Subcutaneous abdominal adipose tissue (tissue), 5 donors: ENCODE measurements around the gene KCNRG.

Experiments
- H3K27ac ChIP-seq: one replicate; pipeline ENCODE4 v1.7.0; 2013; ENCODE audit warnings: low read depth, mild to moderate bottlenecking, inconsistent platforms, low read length, moderate library complexity
- H3K27me3 ChIP-seq, 5 donors: one replicate each; pipeline ENCODE4 v1.7.0; 2013; ENCODE audit warnings: low read length in 5 of 5, inconsistent platforms in 1 of 5; ENCODE audit not compliant: control insufficient read depth in 5 of 5, insufficient read depth in 4 of 5
- H3K36me3 ChIP-seq, 5 donors: one replicate each; pipeline ENCODE4 v1.7.0; 2013; ENCODE audit warnings: low read length in 5 of 5; ENCODE audit not compliant: control insufficient read depth in 5 of 5, insufficient read depth in 5 of 5
- H3K4me1 ChIP-seq, 5 donors: one replicate each; pipeline ENCODE4 v1.7.0; 2013; ENCODE audit warnings: low read length in 5 of 5, mild to moderate bottlenecking in 3 of 5, moderate library complexity in 1 of 5; ENCODE audit not compliant: control insufficient read depth in 5 of 5, insufficient read depth in 5 of 5
- H3K4me3 ChIP-seq, 5 donors: one replicate each; pipeline ENCODE4 v1.7.0; 2013; ENCODE audit warnings: low read length in 5 of 5, low read depth in 1 of 5
- H3K9ac ChIP-seq, 5 donors: one replicate each; pipeline ENCODE4 v1.7.0; 2013; ENCODE audit warnings: low read length in 5 of 5, mild to moderate bottlenecking in 4 of 5, moderate library complexity in 3 of 5
- H3K9me3 ChIP-seq, 5 donors: one replicate each; pipeline ENCODE4 v1.7.0; 2013; ENCODE audit warnings: low read length in 5 of 5; ENCODE audit not compliant: control insufficient read depth in 5 of 5
- donor health status: healthy.
- donor health status: healthy.
- donor health status: healthy.
- donor health status: healthy.
- donor health status: healthy.

KCNRG gene

DNA sequence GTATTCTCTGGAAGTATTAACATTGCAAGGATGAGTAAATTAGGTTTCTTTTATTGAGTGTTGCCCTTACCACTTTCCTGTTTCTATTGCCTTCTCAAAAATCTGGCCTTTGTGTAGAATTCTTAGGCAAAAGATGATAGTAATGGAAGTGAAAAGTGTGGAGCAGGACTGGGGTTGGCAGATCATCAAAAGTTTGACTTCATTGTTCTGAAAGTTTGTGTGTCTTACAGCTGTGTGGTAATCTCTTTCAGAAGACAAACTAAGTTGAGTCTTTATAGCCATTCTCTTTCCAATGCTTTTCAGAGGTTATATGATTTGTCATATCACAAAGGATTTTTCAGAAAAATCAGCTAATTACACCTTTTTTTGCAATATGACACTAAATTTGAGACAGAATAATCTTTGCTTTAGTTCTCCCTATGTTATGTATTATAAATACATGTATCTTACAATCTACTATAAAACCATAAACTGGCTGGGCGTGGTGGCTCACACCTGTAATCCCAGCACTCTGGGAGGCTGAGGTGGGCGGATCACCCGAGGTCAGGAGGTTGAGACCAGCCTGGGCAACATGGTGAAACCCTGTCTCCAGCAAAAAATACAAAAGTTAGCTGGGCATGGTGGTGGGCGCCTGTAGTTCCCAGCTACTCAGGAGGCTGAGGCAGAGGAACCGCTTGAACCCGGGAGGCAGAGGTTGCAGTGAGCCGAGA lies 8.7 kb upstream of the KCNRG start:
- no peak overlapping the region for H3K27ac ChIP-seq
- peaks cover 6 to 21% (median 12%) of the 10 kb centered on the region in 5 donors for H3K36me3 ChIP-seq

DNA sequence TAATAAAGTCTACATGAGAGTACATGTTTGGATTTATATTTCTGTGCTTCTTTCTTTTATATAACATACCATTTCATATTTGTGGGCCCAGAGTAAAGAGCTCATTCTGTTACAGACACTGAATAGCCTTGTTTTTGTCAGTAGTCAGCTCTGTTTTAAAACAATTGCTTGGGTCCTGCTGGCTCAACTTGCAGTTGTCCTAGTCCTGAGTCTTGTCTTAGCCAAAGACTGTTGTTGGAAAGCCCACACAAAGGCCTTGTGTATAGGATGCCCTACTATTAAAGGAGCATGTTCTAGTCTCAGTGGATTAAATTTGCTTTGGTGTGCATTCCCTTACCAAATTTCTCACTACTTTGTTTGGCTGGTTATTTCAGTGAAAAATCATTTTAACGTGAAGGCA lies 3.8 kb upstream of the KCNRG start:
- Histone ChIP-seq H3K27me3 (no peaks in the 10 kb centered on the region), H3K4me1 (peaks cover 0 to 12% (median 3%) of the 10 kb centered on the region in 5 donors), H3K27ac (no peak overlapping the region), H3K9ac (no peak overlapping the region), H3K9me3 (no peaks in the 10 kb centered on the region), H3K4me3 (no peak overlapping the region), H3K36me3 (peaks cover 17 to 29% (median 21%) of the 10 kb centered on the region in 5 donors)

More for the DNA sequence above, 8.7 kb upstream of the KCNRG start:
- Histone ChIP-seq H3K4me3 (no peak overlapping the region), H3K27me3 (no peaks in the 10 kb centered on the region), H3K9ac (no peak overlapping the region), H3K4me1 (peaks cover 0 to 5% (median 0%) of the 10 kb centered on the region in 5 donors), H3K9me3 (no peaks in the 10 kb centered on the region)

DNA sequence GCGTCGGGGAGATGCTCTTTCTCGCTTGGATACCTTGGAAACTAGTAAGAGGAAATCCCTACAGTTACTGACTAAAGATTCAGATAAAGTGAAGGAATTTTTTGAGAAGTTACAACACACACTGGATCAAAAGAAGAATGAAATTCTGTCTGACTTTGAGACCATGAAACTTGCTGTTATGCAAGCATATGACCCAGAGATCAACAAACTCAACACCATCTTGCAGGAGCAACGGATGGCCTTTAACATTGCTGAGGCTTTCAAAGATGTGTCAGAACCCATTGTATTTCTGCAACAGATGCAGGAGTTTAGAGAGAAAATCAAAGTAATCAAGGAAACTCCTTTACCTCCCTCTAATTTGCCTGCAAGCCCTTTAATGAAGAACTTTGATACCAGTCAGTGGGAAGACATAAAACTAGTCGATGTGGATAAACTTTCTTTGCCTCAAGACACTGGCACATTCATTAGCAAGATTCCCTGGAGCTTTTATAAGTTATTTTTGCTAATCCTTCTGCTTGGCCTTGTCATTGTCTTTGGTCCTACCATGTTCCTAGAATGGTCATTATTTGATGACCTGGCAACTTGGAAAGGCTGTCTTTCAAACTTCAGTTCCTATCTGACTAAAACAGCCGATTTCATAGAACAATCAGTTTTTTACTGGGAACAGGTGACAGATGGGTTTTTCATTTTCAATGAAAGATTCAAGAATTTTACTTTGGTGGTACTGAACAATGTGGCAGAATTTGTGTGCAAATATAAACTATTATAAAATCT lies 2.7 kb upstream of the KCNRG start:
- Histone ChIP-seq H3K4me3 (no peak overlapping the region), H3K27me3 (no peaks in the 10 kb centered on the region), H3K9ac (no peak overlapping the region), H3K27ac (no peak overlapping the region), H3K4me1 (peaks cover 0 to 23% (median 3%) of the 10 kb centered on the region in 5 donors), H3K36me3 (peaks cover 17 to 29% (median 23%) of the 10 kb centered on the region in 5 donors), H3K9me3 (no peaks in the 10 kb centered on the region)

DNA sequence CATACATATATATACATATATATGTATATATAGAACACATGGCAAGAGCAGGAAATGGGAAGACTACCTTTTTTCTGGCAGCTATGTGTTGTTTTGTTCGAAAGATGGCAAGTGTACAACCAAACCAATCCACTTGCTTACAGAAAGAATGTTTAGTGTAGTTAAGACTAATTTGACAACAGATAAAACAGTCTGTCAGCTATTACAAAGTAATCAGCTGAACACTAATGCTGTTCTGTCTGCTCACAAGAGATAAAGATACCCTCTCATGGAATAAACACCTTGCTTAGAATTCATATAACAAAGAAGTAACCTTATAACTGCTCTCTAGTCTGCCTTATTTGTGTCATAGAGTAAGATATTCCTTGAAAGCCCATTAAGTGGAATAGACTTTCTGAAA lies 858 bp upstream of the KCNRG start:
- no peaks in the 10 kb centered on the region for H3K27me3 ChIP-seq
- H3K9me3 ChIP-seq, result no peaks in the 10 kb centered on the region
- no peak overlapping the region for H3K9ac ChIP-seq
- H3K27ac ChIP-seq, result no peak overlapping the region
- peaks cover 17 to 30% (median 23%) of the 10 kb centered on the region in 5 donors for H3K36me3 ChIP-seq
- H3K4me3 ChIP-seq, result no peak overlapping the region
- H3K4me1 ChIP-seq, result peaks cover 0 to 28% (median 6%) of the 10 kb centered on the region in 5 donors

DNA sequence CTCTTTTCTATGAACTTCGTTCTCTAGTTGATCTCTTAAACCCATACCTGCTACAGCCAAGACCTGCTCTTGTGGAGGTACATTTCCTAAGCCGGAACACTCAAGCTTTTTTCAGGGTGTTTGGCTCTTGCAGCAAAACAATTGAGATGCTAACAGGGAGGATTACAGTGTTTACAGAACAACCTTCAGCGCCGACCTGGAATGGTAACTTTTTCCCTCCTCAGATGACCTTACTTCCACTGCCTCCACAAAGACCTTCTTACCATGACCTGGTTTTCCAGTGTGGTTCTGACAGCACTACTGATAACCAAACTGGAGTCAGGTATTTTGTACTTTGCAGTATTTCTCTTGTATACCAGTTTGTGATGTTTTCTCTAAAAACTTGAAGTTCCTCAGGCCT lies 506 bp downstream of the KCNRG start:
- Histone ChIP-seq H3K27ac (peak overlapping the region; percentile 4), H3K36me3 (peaks cover 21 to 36% (median 24%) of the 10 kb centered on the region in 5 donors), H3K27me3 (no peaks in the 10 kb centered on the region), H3K9me3 (no peaks in the 10 kb centered on the region), H3K4me1 (peaks cover 0 to 28% (median 6%) of the 10 kb centered on the region in 5 donors), H3K9ac (no peak overlapping the region), H3K4me3 (no peak overlapping the region)

DNA sequence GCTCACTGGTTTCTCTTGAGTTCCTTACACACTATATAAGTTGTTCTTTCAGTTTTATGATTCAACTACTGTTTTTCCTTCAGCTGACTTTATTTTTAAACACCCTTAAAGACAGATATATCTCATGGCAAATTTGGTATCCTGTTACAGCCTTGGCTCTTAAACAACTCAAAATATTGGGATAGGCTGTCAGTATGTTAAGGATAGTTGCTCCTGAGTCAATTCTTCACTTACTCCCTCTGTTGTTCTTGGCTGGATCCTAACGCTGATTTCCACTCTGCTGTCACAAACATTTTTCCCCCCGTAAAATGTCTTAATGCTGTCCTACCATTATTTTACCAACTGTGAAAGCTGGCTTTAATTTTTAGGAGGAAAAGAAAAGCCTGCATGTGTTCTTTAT lies 1.2 kb downstream of the KCNRG start:
- Histone ChIP-seq H3K4me3 (no peak overlapping the region), H3K9ac (no peak overlapping the region), H3K36me3 (peaks cover 15 to 33% (median 20%) of the 10 kb centered on the region in 5 donors), H3K27me3 (no peaks in the 10 kb centered on the region), H3K9me3 (no peaks in the 10 kb centered on the region), H3K4me1 (peaks cover 0 to 28% (median 6%) of the 10 kb centered on the region in 5 donors), H3K27ac (peak overlapping the region; percentile 17)

DNA sequence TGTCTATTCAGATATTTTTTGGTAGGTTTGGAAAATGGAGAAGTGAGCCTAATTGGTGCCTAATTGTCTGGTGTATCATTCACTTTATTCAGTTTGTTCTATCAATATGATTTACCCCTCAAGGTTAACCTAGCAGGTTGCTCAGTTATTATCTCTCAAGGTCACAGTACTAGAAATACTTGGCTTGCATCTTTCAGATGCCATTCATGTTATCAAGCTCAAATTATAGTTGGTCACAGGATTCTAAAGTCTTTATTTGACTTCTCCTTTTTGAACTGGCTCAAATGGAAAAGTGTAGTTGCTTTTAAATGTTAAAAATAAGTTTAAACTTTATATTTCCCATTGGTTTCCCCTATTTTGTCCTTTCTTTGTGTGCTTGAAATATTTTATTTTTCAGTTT lies 2.6 kb downstream of the KCNRG start:
- Histone ChIP-seq H3K4me1 (peaks cover 0 to 28% (median 6%) of the 10 kb centered on the region in 5 donors), H3K27ac (no peak overlapping the region)

DNA sequence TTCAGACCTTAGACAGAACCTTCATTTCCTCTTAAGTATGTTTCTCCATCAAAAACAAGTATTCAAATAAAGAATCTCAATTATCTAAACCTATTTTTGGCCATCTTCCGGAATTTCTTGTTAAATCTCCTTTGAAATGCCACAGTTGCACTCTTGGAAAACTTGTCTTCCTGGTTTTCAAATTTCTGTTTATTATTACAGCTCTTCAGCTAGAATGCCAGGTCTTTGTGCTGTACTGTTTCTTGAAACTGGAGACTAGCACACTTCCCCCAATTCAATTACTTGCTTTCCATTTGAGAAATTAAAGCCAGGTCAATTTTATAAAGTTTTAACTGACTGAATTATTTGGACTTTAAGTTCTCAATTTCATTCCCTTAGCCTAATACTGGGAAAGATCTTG lies 10.2 kb downstream of the KCNRG start:
- Histone ChIP-seq H3K36me3 (peaks cover 5 to 26% (median 9%) of the 10 kb centered on the region in 5 donors), H3K9me3 (no peaks in the 10 kb centered on the region), H3K27ac (no peak overlapping the region)

More for the DNA sequence above, 2.6 kb downstream of the KCNRG start:
- Histone ChIP-seq H3K27me3 (no peaks in the 10 kb centered on the region), H3K4me3 (no peak overlapping the region), H3K36me3 (peaks cover 5 to 22% (median 9%) of the 10 kb centered on the region in 5 donors), H3K9me3 (no peaks in the 10 kb centered on the region), H3K9ac (no peak overlapping the region)

DNA sequence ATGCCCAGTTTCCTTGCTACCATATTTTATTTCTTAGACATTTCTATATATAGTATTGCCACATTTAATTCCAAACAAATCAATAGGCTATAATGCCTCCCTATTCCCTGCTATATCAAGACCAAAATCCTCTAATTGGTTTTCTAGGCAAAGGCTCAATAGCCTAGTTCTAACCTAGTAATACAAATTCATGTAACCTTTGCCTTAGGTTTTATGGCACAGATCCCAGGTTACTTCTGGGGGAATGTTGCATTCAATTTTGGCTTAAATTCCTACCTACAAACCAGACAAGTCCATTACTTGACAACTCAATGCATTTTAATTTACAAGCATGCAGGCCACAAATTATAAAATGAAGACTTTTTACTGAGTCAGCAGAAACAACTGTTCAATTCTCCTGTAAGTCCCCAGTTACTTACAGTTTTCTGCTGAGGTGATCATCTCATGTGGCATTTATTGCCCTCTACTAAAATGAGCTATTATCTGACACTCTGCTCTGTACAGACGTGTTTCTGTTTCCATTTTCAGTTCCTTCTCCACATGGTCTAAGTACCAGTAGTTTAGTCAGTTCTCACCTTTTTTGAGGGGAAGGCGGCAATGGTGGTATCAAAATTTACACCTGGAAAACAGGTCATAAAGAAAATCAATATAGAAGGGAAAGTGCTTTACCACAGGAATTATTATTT lies 11.7 kb downstream of the KCNRG start:
- H3K27ac ChIP-seq, result no peak overlapping the region
- no peaks in the 10 kb centered on the region for H3K9me3 ChIP-seq
- no peaks in the 10 kb centered on the region for H3K27me3 ChIP-seq
- peaks cover 0 to 13% (median 7%) of the 10 kb centered on the region in 5 donors for H3K4me1 ChIP-seq
- H3K4me3 ChIP-seq, result no peak overlapping the region
- H3K9ac ChIP-seq, result no peak overlapping the region
- H3K36me3 ChIP-seq, result peaks cover 2 to 19% (median 6%) of the 10 kb centered on the region in 5 donors

More for the DNA sequence above, 10.2 kb downstream of the KCNRG start:
- Histone ChIP-seq H3K4me3 (no peak overlapping the region), H3K4me1 (peaks cover 0 to 13% (median 7%) of the 10 kb centered on the region in 5 donors), H3K9ac (no peak overlapping the region), H3K27me3 (no peaks in the 10 kb centered on the region)
